ENCODE results near the gene MRPL14. TPM values are rescaled to one million over a fixed set of nuclear protein-coding genes. Genes with fewer than 3 reads are reported as not detected.
"Not testable (repeated sequence)": the region's sequence is repeated elsewhere in the genome, so short reads cannot be mapped to it uniquely, and the experiment has no call there.

The MRPL14 gene
- polyA plus RNA-seq, 1 experiment: 58.4 TPM

DNA sequence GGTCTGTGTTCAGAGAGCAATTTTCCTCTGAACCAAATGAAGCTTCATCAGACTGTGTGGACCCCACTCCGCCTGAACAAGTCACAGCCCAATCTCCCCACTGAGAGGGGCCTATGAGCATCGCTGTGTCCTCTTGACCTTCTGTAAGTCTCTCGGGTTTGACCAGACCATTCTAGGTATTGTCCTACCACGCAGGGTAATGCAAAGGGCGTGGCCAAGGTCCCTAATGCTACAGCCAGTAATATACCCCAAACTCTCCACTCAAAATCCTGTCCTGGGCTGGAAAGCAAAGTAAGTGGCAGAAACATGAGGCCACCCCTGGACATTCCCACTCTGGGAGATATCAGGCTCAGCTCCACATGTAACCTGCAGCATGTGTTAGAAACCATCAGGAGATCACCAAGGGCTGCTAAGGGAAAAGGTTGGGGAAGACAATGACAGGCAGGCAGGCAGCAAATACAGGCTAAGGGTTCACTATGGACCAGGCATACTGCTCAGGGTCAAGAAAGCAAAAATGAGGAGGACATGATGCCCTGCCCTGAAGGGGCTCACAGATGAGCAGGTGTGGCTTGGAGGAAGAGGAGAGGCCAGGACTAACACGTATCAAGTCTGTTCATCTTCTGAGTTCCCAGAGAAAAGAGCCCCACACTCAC, 33.4 kb downstream of the MRPL14 start:
- TF ChIP-seq, protein P1, sequence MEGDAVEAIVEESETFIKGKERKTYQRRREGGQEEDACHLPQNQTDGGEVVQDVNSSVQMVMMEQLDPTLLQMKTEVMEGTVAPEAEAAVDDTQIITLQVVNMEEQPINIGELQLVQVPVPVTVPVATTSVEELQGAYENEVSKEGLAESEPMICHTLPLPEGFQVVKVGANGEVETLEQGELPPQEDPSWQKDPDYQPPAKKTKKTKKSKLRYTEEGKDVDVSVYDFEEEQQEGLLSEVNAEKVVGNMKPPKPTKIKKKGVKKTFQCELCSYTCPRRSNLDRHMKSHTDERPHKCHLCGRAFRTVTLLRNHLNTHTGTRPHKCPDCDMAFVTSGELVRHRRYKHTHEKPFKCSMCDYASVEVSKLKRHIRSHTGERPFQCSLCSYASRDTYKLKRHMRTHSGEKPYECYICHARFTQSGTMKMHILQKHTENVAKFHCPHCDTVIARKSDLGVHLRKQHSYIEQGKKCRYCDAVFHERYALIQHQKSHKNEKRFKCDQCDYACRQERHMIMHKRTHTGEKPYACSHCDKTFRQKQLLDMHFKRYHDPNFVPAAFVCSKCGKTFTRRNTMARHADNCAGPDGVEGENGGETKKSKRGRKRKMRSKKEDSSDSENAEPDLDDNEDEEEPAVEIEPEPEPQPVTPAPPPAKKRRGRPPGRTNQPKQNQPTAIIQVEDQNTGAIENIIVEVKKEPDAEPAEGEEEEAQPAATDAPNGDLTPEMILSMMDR (IDR thresholded peaks at IDR 0.05; ENCODE audit: insufficient read depth, low read depth, low read length): no peak
- no peak for DNase-seq (ENCODE audit: low read depth)
- Histone ChIP-seq H3K27me3 (ENCODE audit: control insufficient read depth, insufficient read depth, low read length) (no peaks in the 10 kb centered on the region), H3K4me3 (ENCODE audit: low read depth, low read length) (no peak overlapping the region), H3K36me3 (ENCODE audit: control insufficient read depth, insufficient read depth, low read length) (no peaks in the 10 kb centered on the region; the same call in 1 of the 2 replicates)
- CTCF ChIA-PET: interaction anchor here (1.1 to 7.8 kb wide), 5 partner anchors 40 to 79 kb away, joined by 5 to 81 read pairs (median 7); partner anchors contain the start of gene CAPN11
- POLR2A ChIA-PET: no interaction called here

DNA sequence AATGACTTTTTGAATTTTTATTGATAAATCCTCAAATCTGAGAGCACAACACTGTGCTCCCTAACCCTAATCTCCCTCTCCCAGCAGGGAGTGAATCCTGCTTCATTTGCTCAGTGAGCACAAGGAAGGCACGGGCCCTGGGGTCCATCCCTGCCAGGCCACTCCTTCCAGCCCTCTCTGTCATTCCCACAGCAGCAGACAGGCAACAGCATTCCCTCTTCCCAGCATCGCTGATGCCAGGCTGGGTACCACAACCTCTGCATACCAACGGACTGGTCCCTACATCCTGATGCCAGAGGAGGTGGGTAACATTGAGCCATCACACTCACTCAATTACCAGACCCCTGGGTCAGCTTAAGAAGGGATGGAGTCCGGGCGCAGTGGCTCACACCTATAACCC, 34.2 kb downstream of the MRPL14 start:
- ChIA-PET CTCF (interaction anchor here (1.1 to 1.4 kb wide), 2 partner anchors 41 to 58 kb away, joined by 3 to 5 read pairs; no protein-coding TSS in a partner anchor), POLR2A (no interaction called here)
- Histone ChIP-seq H3K27me3 (ENCODE audit: control insufficient read depth, insufficient read depth, low read length) (no peaks in the 10 kb centered on the region), H3K4me3 (ENCODE audit: low read depth, low read length) (no peak overlapping the region), H3K36me3 (ENCODE audit: control insufficient read depth, insufficient read depth, low read length) (no peaks in the 10 kb centered on the region; the same call in 1 of the 2 replicates)
- TF ChIP-seq, protein P1 (IDR thresholded peaks at IDR 0.05; ENCODE audit: insufficient read depth, low read depth, low read length): no peak
- no peak for DNase-seq (ENCODE audit: low read depth)

DNA sequence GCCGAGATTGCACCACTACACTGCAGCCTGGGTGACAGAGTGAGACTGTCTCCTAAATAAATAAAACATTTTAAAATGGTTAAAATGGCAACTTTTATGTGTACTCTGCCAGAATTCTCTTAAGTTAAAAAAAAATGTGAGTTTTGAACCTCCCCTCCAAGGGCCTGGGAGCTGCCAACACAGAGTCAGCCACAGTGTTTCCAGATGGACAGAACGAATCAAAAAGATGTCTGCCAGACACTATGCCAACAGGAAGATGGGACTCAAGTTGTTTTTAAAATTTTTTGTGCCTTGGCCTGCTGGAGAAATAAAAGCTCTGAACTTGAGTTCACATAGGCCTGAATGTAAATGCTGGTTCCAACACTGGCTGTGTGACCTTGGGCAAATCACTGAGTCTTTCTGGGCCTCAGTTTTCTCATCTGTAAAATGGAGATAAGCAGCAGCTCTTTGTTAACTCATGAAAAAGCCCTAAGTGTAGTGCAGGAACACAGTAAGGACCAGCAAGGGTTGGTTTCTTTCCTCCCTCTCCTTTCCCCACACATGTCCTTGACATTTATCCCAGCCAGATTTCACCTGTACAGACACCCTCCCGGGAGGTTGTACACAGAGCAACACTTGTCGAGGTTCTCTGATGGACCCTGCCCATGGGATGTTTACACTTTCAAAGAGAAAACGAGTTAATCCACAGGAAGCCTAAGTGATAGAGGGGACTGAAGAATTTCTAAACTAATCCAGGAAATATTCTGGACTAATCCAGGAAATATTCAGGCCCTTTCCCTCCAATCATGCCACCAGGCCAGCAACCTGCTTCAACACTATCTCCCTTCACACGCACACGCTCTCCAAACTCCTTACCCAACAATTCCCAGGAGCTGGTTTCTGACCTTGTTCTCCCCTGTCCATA, 35.0 kb downstream of the MRPL14 start:
- H3K27me3 ChIP-seq (ENCODE audit: control insufficient read depth, insufficient read depth, low read length): no peaks in the 10 kb centered on the region
- POLR2A ChIA-PET: interaction anchor here (0.6 kb wide), 1 partner anchor 10 kb away, joined by 3 read pairs; no protein-coding TSS in a partner anchor
- CTCF ChIA-PET: interaction anchor here (0.6 to 1.4 kb wide), 6 partner anchors 10 to 316 kb away, joined by 3 to 7 read pairs (median 3); no protein-coding TSS in a partner anchor
- DNase-seq (ENCODE audit: low read depth): no peak
- TF ChIP-seq, protein P1 (IDR thresholded peaks at IDR 0.05; ENCODE audit: insufficient read depth, low read depth, low read length): no peak
- no peak overlapping the region for H3K4me3 ChIP-seq (ENCODE audit: low read depth, low read length)
- no peaks in the 10 kb centered on the region; the same call in 1 of the 2 replicates for H3K36me3 ChIP-seq (ENCODE audit: control insufficient read depth, insufficient read depth, low read length)

DNA sequence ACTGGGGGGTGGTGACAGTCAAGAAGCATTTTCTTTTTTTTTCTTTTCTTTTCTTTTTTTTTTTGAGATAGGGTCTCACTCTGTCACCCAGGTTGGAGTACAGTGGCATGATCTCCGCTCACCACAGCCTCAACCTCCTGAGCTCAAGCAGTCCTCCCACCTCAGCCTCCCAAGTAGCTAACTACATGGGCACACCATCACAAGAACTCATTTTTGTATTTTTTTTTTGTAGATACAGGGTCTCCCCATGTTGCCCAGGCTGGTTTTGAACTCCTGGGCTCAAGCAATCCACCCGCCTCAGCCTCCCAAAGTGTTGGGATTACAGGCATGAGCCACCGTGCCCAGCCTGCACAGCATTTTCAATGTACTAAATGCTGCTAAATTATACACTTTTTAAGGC, 35.9 kb downstream of the MRPL14 start:
- POLR2A ChIA-PET: interaction anchor here (0.6 kb wide), 1 partner anchor 11 kb away, joined by 3 read pairs; no protein-coding TSS in a partner anchor
- DNase-seq (ENCODE audit: low read depth); H3K36me3 ChIP-seq (ENCODE audit: control insufficient read depth, insufficient read depth, low read length); H3K27me3 ChIP-seq (ENCODE audit: control insufficient read depth, insufficient read depth, low read length); H3K4me3 ChIP-seq (ENCODE audit: low read depth, low read length): not testable (repeated sequence)
- CTCF ChIA-PET: interaction anchor here (0.6 to 1.2 kb wide), 3 partner anchors 12 to 315 kb away, joined by 3 to 7 read pairs (median 3); no protein-coding TSS in a partner anchor

DNA sequence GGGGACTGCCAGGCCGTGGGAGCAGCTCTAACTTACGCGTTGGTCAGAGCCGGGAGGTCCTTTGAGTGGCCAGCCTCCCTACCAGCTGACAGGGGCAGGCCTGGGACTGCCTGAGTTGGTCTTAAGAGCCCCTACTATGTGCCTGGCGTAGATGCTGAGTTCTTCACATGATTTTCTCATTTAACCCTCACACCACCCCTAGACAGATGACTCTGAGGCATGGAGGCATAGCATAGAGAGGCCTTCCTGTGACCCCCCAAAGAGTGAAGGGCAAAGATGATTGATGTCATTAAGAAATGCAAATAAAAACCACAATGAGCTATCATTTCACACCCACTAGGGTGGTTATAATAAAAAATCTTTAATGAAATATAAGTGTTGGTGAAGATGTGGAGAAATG, 36.8 kb downstream of the MRPL14 start:
- CTCF ChIA-PET: interaction anchor here (1.3 to 2.8 kb wide), 3 partner anchors 10 to 321 kb away, joined by 3 to 8 read pairs (median 5); partner anchors contain the start of gene VEGFA
- H3K36me3 ChIP-seq (ENCODE audit: control insufficient read depth, insufficient read depth, low read length): no peaks in the 10 kb centered on the region; the same call in 1 of the 2 replicates
- no peak overlapping the region for H3K4me3 ChIP-seq (ENCODE audit: low read depth, low read length)
- POLR2A ChIA-PET: no interaction called here
- no peaks in the 10 kb centered on the region for H3K27me3 ChIP-seq (ENCODE audit: control insufficient read depth, insufficient read depth, low read length)
- TF ChIP-seq, protein P1 (IDR thresholded peaks at IDR 0.05; ENCODE audit: insufficient read depth, low read depth, low read length): no peak
- DNase-seq (ENCODE audit: low read depth): no peak
